SHP77 (cell line): Measurements from ENCODE around the gene GINS1.

Experiments
- DNase-seq, 2 experiments: peaks; one replicate each; lab custom pipeline; 2025; lab: John Stamatoyannopoulos, UW

Gene GINS1

GRCh38 chr20:25407311-25408169 is at the start of gene GINS1:
TSS of gene GINS1 (plus strand) at chr20:25407673. CDS start at chr20:25407821, 148 bp downstream.
- peak; percentile 96 to 98 for DNase-seq

DNA sequence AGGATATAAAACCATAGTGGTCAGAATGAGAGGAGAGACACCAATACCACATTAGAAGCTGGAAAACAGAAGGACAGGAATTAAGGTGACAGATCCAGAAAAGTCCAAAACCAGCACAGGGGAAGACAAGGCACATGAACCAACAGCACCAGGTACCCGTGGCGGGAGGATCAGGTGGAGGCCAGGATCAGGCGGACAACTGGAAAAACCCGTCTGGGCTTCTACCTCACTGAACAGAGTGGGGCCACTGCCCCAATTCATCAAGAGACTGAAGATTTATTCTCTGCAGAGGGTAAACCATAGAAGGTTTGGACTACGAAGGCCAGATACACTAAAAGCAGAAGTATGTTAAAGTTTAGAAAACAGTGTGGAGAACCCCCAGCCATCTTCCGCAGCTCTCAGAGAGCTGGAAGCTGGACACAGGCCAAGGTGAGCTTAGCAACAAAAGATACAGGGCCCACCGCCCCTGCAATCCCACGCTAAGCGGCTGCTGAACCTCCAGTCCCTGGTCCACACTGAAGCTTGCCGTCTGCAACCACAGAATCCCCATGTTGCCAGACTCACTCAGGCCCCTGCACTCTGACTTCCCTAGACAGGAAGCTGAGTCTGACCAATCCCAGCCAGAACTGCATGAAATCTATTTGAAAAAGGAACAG is 46.7 kb upstream of the GINS1 start:
- DNase-seq = no peak

DNA sequence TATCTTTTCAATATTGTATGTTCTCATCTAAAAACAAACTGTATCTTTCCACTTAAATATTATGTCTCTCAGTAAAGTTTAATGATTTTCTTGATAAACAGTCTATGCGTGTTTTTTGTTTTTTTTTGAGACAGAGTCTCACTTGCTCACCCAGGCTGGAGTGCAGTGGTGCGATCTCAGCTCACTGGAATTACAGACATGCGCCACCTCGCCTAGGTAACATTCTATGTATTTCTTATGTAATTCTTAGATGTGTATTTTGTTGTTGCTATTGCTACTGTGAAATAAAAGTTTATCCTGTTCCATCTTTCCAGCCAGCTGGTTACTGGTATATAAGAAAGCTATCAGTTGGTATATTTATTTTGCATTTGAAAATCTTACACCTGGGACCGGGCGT is 46.2 kb upstream of the GINS1 start:
- DNase-seq = no peak

GRCh38 chr20:25364180-25364788 is 43.2 kb upstream of the GINS1 start:
- no peak for DNase-seq

GRCh38 chr20:25364879-25365699 is 42.4 kb upstream of the GINS1 start:
- DNase-seq = no peak

DNA sequence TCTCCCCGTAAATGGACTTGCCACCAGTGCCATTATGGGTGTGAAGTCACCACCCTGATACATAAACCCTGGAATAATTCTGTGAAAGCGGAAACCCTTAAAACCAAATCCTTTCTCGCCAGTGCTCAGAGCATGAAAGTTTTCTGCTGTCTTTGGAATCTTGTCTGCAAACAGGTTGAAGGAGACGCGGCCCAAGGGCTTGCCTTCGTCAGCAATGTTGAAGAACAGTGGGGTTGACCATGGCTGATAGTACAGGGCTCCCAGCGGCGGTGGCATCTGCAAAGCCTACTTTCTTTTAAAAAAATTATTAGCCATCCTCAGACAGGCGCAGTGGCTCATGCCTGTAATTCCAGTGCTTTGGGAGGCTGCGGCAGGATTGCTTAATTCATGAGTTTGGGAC is 38.9 kb upstream of the GINS1 start:
- no peak for DNase-seq

DNA sequence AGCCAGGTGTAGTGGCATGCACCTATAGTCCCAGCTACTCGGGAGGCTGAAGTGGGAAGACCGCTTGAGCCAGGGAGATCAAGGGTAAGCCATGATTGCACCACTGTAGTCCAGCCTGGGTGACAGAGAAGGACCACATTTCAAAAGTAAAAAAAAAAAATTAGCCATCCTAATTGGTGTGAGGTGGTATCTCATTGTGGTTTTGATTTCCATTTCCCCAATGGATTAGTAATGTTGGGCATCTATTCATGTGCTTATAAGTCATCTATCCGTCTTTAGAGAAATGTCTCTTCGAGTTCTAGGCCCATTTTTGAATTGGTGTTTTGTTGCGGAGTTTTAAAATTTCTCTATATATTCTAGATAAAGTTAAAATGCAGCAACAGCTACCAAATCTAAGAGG is 38.5 kb upstream of the GINS1 start:
- no peak for DNase-seq

DNA sequence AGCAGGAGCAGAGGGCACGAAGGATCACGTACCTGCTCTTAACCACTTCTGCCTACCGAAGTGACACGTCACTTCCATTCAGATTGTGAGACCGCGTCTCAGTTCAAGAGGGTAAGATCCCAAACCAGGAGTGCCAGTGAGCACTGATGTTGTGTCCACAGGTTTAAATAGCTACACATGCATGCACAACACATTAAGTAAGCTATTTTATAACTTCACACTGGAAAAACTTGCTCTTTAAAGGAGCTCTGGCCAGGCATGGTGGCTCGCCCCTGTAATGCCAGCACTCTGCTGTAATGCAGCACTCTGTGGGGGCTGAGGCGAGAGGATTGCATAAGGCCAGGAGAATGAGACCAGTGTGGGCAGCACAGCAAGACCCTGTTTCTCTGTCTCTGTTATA is 37.9 kb upstream of the GINS1 start:
- DNase-seq = no peak

DNA sequence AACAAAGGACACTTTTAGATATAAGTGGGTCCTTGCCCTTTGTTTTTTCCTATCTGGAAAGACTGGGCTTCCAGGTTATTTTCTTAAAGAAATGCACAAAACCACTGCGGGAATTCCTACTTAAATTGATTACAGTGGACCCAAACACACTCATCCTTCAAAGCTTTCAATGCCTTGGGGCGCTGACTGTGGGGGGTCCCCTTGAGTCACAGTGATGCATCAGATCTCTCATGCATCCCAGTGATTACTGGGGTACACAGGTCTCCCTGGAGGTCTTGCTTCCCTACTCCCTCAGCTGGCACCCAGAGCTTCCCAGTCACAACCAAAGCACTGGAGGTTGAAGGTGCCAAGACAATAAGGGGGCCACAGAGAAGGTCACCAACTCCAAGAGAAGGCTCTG is 37.5 kb upstream of the GINS1 start:
- DNase-seq = no peak

GRCh38 chr20:25372584-25373336 is 34.7 kb upstream of the GINS1 start:
- no peak for DNase-seq

DNA sequence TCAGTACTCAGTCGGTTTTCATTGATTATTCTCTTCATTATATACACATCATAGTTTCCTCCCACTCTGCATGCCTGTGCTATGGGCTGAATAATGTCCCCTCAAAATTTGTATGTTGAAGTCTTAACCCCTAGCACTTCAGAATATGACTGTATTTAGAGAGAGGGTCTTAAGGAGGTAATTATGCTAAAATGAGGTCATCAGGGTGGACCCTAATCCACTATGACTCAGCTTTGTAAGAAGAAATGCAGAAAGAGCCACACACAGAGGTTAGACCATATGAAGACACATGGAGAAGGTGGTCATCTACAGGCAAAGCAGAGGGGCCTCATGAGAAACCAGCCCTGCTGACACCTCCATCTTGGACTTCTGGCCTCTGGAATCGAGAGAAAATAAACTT is 32.6 kb upstream of the GINS1 start:
- DNase-seq = no peak

- DNase-seq = no peak
Observed at GRCh38 chr20:25376236-25376635, 31.2 kb upstream of the GINS1 start.

- no peak for DNase-seq
Observed at GRCh38 chr20:25376886-25377285, 30.6 kb upstream of the GINS1 start.

GRCh38 chr20:25378189-25378883 is 29.1 kb upstream of the GINS1 start:
- no peak for DNase-seq

DNA sequence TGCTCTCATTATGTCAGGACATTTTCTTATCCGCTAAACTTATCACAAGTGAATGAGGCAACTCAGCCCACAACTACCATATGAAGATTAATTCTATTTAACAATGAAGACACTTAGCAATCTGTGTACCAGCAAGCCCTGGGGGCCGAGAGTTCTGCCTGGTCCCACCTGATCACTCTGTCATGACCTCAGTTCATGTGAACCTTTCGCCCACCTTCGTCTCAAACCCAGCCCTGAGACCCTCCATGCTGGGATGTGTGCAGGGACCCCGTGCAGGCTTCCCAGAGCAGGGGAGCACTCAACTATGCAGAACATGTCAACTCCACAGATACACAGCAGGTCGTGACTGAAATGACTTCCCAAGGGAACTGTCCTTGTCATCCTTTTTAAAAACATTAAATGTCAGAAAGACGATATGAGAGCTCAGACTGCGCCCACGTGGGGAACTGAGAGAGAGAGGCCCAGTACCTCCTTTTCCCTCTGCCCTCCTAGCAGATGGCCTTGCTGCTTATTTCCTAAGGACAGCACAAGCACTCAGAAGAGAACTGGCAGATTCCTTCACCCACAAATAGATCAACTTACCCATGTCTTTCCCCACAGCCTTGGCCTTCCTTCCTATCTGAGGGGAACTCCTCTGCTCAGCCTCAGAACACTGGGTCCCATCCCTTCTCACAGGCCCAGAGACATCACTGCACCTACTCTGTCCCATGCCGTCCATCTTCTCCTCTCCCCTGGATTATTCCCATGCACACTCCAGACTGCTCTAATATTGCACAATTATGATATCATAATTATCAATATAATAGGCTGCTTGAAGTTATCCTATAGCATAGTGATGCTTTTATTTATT is 28.4 kb upstream of the GINS1 start:
- no peak for DNase-seq

GRCh38 chr20:25380945-25381614 is 26.4 kb upstream of the GINS1 start:
- DNase-seq = no peak

- no peak for DNase-seq
Observed at GRCh38 chr20:25382704-25383370, 24.6 kb upstream of the GINS1 start.

DNA sequence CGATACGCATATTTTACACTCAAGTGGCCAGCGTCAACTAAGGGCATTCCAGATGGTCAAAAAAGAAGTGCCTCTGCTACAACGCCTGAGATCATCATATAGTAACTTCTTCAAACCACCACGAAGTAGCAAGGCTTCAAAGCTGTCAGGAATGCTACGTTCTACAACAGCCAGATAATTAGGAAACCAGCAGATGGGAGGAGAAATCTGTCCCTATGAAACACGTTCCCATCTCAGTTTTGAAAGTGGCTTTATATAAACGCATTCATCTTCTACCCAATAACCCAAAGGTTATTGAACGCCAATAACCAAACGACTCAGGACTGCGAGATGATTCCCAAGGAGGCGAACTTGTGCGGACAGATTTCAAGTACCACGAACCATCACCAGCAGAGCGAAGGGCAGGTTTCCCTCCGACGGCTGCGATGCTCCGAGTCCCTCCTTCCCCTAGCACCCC is 18.0 kb upstream of the GINS1 start:
- DNase-seq = no peak
